ENCODE measurements around the gene EML4.
"Not testable (repeated sequence)": the region's sequence is repeated elsewhere in the genome, so short reads cannot be mapped to it uniquely, and the experiment has no call there.

EML4 gene

DNA sequence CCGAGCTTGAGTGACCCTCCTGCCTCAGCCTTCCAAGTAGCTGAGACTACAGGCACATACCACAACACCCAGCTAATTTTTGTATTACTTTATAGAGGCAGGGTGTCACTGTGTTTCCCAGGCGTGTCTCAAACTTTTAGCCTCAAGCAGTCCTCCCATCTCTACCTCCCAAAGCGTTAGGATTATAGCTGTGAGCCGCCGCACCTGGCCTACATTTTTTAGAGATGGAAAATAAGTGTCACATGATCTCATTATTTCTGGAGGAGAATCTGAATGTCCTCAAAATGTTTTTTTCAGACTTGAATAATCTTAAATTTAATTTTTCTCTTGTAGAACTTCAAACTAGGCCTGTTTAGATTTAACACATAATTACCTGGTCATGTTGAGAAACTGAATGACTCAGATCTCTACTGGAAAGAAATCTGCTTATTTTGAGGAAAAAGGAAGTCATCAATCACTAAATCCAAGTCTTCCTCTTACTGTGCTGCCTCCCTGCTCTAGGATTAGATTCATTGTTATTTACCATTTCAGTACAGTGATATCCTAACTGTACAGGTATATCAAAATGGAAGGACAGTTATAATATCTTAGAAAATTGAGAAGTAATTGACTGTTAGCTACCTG is 99.5 kb downstream of the EML4 start:
- in situ Hi-C loops (cut with HindIII; ENCODE audit: low sequenced_read_pairs), result no loop called here
- TF ChIP-seq, protein P1, sequence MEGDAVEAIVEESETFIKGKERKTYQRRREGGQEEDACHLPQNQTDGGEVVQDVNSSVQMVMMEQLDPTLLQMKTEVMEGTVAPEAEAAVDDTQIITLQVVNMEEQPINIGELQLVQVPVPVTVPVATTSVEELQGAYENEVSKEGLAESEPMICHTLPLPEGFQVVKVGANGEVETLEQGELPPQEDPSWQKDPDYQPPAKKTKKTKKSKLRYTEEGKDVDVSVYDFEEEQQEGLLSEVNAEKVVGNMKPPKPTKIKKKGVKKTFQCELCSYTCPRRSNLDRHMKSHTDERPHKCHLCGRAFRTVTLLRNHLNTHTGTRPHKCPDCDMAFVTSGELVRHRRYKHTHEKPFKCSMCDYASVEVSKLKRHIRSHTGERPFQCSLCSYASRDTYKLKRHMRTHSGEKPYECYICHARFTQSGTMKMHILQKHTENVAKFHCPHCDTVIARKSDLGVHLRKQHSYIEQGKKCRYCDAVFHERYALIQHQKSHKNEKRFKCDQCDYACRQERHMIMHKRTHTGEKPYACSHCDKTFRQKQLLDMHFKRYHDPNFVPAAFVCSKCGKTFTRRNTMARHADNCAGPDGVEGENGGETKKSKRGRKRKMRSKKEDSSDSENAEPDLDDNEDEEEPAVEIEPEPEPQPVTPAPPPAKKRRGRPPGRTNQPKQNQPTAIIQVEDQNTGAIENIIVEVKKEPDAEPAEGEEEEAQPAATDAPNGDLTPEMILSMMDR (IDR thresholded peaks at IDR 0.05; ENCODE audit: low read depth, low read length, missing control alignments), result no peak
- no peak for DNase-seq (ENCODE audit: low read depth)

DNA sequence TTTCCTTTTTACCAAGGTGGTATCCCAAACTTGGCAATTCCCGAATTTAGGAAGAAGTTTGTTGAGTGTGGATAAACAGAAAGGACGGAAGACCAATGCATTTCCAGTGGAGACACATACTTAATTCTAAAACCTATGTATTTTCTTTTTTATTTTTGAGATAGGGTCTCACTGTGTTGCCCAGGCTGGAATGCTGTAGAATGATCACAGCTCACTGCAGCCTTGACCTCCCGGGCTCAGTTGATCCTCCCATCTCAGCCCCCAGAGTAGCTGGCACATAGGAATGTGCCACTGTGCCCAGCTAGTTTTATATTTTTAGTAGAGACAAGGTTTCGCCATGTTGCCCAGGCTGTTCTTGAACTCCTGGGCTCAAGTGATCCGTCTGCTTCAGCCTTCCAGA is 101.6 kb downstream of the EML4 start:
- in situ Hi-C loops (cut with HindIII; ENCODE audit: low sequenced_read_pairs), result no loop called here
- TF ChIP-seq, protein P1 (IDR thresholded peaks at IDR 0.05; ENCODE audit: low read depth, low read length, missing control alignments), result no peak
- no peak overlapping the region for H3K4me3 ChIP-seq (ENCODE audit: low read depth, low read length)
- DNase-seq (ENCODE audit: low read depth), result no peak

More for the DNA sequence above, 99.5 kb downstream of the EML4 start:
- no peak overlapping the region for H3K4me3 ChIP-seq (ENCODE audit: low read depth, low read length)

- H3K4me3 ChIP-seq (ENCODE audit: low read depth, low read length); DNase-seq (ENCODE audit: low read depth); in situ Hi-C loops (cut with HindIII; ENCODE audit: low sequenced_read_pairs): not testable (repeated sequence)
Measured at GRCh38 chr2:42271246-42271645, 102.1 kb downstream of the EML4 start.

GRCh38 chr2:42274863-42275262 is 105.7 kb downstream of the EML4 start:
- no peak for DNase-seq (ENCODE audit: low read depth)
- TF ChIP-seq, protein P1 (IDR thresholded peaks at IDR 0.05; ENCODE audit: low read depth, low read length, missing control alignments), result no peak
- in situ Hi-C loops (cut with HindIII; ENCODE audit: low sequenced_read_pairs), result no loop called here
- H3K4me3 ChIP-seq (ENCODE audit: low read depth, low read length), result no peak overlapping the region

DNA sequence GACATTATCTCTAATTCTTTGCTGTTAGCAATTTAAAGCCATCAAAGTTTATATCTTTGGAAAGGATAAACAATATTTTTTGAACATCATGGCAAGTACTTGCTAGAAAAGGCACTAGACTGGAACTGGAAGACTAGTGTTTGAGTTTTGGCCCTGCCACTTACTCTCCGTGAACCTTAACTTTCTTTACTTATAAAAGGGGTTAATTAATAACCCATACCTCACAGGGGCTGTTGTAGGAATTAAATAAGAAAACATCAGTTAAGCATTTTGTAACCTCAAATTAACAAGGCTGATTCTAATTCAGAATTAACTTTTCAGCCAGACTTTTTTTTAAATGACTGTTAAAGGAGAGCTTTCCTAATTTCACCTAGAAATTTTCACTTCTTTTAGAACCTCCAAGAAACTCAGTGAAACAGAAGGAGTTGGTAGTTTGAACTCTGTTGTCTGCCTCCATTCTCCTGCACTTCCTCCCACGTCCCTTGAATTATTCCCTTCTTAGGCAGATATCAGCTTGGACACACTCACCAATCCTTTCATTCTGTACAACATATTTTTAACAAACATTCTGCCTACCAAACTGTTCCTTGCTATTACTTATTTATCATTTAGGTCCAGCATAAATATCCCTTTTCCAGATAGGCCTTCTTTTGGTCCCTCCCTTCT is 112.4 kb downstream of the EML4 start:
- TF ChIP-seq, protein P1 (IDR thresholded peaks at IDR 0.05; ENCODE audit: low read depth, low read length, missing control alignments), result no peak
- no peak for DNase-seq (ENCODE audit: low read depth)
- no peak overlapping the region for H3K4me3 ChIP-seq (ENCODE audit: low read depth, low read length)
- in situ Hi-C loops (cut with HindIII; ENCODE audit: low sequenced_read_pairs), result no loop called here

DNA sequence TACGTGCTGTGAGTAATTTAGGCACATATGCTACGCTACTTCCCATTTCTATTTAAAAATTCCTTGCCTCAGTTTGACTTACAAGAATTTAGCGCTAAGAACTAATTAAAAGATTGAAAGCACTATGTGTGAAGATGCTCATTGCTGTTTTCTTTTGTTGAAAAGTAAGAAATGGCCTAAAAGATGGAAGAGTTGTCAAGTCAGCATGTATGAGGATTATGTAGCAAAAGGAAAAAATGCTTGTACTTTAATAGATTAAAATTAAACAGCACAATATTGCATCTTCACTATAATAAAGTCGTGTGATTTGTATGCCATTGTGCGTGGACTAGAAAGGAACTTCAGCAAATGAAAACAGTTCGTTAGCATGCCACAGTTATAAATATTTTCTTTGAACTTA is 114.9 kb downstream of the EML4 start:
- H3K4me3 ChIP-seq (ENCODE audit: low read depth, low read length), result no peak overlapping the region
- TF ChIP-seq, protein P1 (IDR thresholded peaks at IDR 0.05; ENCODE audit: low read depth, low read length, missing control alignments), result no peak
- in situ Hi-C loops (cut with HindIII; ENCODE audit: low sequenced_read_pairs), result no loop called here
- no peak for DNase-seq (ENCODE audit: low read depth)

GRCh38 chr2:42286268-42286946 is 117.3 kb downstream of the EML4 start:
- DNase-seq (ENCODE audit: low read depth), result no peak
- H3K4me3 ChIP-seq (ENCODE audit: low read depth, low read length), result no peak overlapping the region
- TF ChIP-seq, protein P1 (IDR thresholded peaks at IDR 0.05; ENCODE audit: low read depth, low read length, missing control alignments), result no peak
- in situ Hi-C loops (cut with HindIII; ENCODE audit: low sequenced_read_pairs), result no loop called here

Measured in astrocyte of the cerebellum (primary cell).